ENCODE results near the gene SRPRB.

- no peak for TF ChIP-seq POLR2A (IDR thresholded peaks at IDR 0.05; ENCODE audit: low read depth, low read length)
- TF ChIP-seq POLR2AphosphoS5 (IDR thresholded peaks at IDR 0.05; ENCODE audit: low read depth, low read length), result no peak
Measured at GRCh38 chr3:133763797-133764683, 41.6 kb upstream of the SRPRB start.

Measured in GM12891 (cell line).